ENCODE results near the gene CDC42EP4.
"Not testable (repeated sequence)": the region's sequence is repeated elsewhere in the genome, so short reads cannot be mapped to it uniquely, and the experiment has no call there.

The CDC42EP4 gene

DNA sequence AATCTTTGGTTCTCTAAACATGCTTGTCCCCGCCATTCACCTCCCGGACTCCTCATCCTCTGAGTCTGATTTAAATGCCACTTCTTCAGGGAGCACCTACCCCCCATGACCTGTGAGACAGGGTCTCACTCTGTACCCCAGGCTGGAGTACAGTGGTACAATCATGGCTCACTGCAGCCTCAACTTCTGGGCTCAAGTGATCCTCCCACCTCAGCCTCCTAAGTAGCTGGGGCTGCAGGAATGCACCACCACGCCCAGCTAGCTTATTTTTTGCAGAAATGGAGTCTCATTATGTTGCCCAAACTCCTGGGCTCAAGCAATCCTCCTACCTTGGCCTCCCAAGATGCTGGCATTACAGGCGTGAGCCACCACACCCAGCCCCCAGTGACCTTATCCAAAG is 37.3 kb downstream of the CDC42EP4 start:
- DNase-seq: no peak

DNA sequence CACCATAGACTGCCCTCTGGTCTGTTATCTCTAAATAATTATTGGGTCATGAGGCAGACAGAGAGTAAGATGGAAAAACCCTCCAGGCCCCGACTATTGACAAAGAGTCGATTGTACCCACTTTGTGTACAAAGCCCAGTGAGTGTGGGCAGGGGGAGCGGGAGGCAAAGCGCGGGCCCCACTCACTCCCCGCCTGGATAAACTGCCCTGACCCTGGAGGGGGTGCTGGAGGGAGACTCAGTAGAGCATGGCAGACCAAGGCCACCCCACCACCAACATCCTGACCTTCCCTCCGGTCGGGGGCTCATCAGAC is 38.9 kb downstream of the CDC42EP4 start:
- DNase-seq: no peak

GRCh38 chr17:73271072-73271471 is 40.7 kb downstream of the CDC42EP4 start:
- DNase-seq: no peak

GRCh38 chr17:73269791-73270190 is 42.0 kb downstream of the CDC42EP4 start:
- DNase-seq: no peak

GRCh38 chr17:73269329-73269615 is 42.5 kb downstream of the CDC42EP4 start:
- no peak for DNase-seq

DNA sequence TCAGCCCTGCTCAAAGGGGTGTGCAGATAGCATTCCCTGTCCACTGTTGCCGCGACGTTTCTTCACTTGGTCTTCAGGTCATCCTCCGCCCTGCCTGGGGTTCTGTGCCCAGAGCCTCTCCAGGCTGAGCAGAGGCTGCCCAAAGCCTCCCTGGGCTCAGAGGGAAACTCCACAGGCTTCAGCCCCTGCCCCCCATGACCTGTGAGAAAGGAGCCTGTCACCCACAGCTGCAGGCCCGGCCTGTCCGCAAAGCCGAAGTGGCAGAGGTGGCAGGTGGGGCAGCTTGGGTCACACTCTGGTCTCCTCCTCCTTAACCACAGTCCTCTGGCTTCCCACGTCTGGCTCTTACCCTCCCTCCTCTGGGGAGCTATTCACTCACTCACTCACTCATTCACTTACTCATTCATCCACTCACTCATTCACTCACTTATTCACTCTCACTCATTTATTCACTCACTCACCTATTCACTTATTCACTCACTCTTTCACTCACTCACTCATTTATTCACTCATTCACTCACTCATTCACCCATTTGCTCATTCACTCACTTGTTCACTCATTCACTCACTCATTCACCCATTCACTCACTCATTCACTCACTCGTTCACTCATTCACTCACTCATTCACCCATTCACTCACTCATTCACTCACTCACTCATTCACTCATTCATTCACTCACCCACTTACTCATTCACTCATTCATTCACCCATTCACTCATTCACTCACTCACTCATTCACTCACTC is 43.0 kb downstream of the CDC42EP4 start:
- DNase-seq: no peak

GRCh38 chr17:73267648-73268537 is 43.9 kb downstream of the CDC42EP4 start:
- no peak for DNase-seq

GRCh38 chr17:73266796-73267195 is 45.0 kb downstream of the CDC42EP4 start:
- DNase-seq: no peak

DNA sequence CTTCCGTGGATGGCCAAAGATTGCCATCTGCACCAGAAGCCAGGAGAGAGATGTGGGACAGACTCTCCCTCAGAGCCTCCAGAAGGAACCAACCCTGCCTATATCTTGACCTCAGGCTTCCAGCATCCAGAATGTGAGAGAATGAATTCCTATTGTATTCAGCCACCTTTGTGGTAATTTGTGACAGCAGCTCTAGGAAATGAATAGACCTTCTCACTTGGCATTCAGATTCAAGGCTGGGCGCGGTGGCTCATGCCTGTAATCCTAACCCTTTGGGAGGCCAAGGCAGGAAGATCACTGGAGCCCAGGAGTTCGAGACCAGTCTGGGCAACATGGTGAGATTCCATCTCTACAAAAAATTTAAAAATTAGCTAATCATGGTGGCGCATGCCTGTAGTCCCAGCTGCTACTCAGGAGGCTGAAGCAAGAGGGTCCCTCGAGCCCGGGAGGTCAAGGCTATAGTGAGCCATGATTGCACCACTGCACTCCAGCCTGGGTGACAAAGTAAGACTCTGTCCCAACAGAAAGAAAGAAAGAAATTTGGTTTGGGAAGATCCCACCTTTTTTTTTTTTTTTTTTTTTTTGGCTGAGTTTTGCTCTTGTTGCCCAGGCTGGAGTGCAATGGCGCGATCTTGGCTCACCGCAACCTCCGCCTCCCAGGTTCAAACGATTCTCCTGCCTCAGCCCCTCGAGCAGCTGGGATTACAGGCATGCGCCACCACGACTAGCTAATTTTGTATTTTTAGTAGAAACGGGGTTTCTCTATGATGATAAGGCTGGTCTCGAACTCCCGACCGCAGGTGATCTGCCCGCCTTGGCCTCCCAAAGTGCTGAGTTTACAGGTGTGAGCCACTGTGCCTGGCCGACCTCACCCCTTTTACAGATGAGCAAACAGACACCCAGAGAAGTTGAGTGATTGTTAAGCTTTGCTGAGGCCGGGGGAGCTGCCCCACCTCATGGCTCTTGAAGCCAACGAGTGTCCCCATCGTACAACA is 45.9 kb downstream of the CDC42EP4 start:
- no peak for DNase-seq

DNA sequence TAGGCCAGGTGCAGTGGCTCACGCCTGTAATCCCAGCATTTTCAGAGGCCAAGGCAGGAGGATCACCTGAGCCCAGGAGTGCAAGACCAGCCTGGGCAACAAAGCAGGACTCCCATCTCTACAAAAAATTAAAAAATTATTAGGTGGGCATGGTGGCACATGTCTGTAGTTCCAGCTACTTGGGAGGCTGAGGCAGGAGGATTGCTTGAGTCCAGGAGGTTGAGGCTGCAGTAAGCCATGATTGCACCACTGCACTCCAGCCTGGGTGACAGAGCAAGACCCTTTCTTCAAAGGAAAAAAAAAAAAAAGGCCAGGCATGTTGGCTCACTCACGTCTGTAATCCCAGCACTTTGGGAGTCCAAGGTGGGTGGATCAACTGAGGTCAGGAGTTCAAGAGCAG is 47.4 kb downstream of the CDC42EP4 start:
- not testable (repeated sequence) for DNase-seq

GRCh38 chr17:73262676-73263642 is 48.8 kb downstream of the CDC42EP4 start:
- no peak for DNase-seq

DNA sequence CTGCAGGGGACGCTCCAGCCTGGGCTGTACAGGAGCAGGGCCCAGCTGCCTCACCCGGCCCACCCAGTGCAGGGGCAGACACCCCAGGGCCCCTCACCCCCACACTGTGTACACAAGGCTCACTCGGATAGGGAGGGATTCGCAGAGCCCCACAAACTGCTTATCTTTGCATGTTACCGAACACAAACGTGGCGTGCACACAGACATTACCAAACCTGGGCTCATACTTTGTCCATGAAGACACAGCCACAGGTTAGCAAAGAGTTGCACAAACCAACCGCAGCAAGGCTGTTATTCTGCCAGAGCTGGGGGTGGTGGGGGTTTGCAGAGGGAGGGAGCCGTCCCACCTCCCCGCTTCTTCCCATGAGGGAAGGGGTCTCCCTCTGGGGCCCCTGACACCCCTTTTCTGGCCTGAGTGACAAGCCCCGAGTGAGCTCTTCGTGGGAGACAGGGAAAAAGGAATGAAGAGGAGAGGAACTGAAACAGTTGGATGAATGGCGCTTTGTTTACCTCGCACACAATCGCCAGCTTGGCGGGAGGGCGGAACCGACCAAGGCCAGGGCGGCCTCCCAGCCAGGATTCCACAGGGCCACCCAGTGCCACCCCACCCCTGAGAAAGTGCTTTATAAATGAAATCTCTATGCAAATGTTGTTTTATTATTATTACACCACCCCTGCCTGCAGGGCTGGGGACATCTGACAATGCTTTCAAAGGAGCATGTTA is 49.7 kb downstream of the CDC42EP4 start:
- no peak for DNase-seq

DNA sequence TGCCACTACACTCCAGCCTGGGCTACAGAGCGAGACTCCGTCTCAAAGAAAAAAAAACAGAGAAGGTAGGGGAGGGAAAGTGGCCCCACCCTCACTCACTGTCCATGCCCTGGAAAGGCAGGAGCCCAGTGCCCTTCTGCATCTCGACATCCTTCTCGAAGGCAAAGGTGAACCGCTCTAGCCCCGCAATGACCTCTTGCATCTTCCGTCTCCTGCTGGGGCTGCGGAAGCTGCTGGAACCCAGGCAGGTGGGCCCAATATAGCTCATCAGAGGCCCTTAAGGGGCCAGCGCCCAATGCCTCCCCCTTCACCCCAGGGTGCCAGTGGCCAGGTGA is 50.2 kb downstream of the CDC42EP4 start, which contains the start of gene CPSF4L:
Gene CPSF4L, minus strand, starts transcription at position 264 of the 335 bp plus-strand sequence. Its CDS starts 62 bp downstream, at position 202.
- no peak for DNase-seq

DNA sequence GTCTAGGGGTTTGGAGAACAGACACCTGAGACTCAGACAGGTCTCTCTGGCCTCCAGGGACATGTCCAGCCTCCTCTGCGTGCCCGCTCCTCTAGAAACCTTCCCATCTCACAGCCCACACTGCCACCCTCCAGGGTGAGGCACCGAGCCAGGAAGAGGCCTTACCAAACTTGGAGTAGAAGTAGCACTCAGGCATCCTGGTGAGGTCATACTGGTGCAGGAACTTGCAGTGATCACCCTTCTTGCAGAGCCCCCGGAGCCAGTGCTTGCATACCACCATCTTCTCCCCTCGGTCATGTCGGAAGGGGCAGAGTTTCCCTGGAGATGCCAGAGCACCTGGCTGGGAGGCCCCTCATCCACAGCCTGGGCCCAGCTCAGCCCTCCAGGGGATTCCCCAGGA is 54.3 kb downstream of the CDC42EP4 start:
- no peak for DNase-seq

DNA sequence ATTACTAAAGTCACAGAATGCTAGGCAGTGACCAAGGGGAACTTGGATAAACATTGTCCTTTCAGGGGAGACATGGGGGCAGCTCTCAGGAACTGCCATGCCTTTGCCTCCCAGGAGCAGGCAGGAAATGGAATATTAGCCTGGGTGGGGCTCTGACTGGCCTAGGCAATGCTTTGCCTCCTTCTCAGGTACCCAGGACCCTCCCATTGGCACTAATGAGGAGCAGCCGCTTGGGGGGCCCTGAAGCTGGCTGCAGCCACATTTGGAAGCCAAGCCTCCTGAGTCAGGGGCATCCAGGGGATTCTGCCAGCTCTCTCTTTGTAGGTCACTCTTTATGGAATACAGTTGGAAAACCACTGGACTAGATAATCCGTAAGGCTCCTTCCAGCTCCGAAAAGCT is 55.6 kb downstream of the CDC42EP4 start:
- DNase-seq: no peak

GRCh38 chr17:73255671-73256181 is 56.1 kb downstream of the CDC42EP4 start:
- peak; percentile 57 for DNase-seq

GRCh38 chr17:73251871-73252270 is 59.9 kb downstream of the CDC42EP4 start:
- no peak for DNase-seq

- DNase-seq: no peak
These were observed 60.8 kb downstream of the CDC42EP4 start for GRCh38 chr17:73250851-73251640.

DNA sequence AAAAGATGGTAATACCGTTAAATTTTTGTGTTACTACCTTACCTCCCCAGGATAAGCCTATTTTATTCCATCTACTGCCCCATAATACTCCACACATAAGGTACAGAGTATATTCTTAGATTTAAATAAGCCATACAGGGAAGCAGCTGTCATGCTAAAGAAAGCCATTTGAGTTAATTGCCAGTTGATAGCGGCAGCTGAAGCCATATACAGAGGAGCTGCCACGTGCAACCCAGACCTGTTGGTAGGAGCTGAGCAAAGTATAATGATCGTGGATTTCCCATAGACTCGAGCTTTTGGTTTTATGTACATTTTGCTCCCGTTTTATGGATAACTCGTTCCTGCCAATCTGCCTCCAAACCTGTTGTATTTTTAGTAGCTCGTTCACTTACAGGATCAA is 62.1 kb downstream of the CDC42EP4 start:
- DNase-seq: no peak

GRCh38 chr17:73248532-73248931 is 63.3 kb downstream of the CDC42EP4 start:
- no peak for DNase-seq
